Skin of body (tissue), 2 donors: Measurements from ENCODE around the gene UPB1. TPM values are rescaled to one million over a fixed set of nuclear protein-coding genes. Genes with fewer than 3 reads are reported as not detected.
"Not testable (repeated sequence)": the region's sequence is repeated elsewhere in the genome, so short reads cannot be mapped to it uniquely, and the experiment has no call there.

Source experiments
- DNase-seq: peaks from one replicate; lab custom pipeline; 2025; lab: John Stamatoyannopoulos, UW
- total RNA-seq: library from RNA; depleted of rRNA; stranded (reverse); fragments of >200 nt; gene quantifications from one replicate; pipeline ENCODE4 v1.2.3, GENCODE V29; 2014

The UPB1 gene
- total RNA-seq, 1 donor from 2014 or later = 0.39 TPM

DNA sequence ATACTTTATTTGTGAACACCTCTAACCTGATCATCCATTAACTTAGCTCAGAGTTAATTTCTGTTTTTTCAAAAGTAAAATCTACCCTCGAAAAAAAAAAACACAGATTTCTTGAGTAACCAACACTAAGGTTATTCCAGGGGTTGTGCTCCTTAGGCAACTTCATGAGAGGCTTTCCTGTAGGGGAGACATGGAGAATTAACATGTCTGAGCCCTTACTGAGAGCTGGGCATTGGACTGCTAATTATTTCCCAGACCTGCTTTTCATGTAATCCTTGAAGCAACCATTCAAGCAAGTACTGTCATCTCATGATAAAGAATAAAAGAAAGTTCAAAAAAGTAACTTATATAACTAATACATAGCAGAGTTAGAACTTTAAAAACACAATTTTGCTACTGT is 13.5 kb upstream of the UPB1 start:
- DNase-seq = no peak

DNA sequence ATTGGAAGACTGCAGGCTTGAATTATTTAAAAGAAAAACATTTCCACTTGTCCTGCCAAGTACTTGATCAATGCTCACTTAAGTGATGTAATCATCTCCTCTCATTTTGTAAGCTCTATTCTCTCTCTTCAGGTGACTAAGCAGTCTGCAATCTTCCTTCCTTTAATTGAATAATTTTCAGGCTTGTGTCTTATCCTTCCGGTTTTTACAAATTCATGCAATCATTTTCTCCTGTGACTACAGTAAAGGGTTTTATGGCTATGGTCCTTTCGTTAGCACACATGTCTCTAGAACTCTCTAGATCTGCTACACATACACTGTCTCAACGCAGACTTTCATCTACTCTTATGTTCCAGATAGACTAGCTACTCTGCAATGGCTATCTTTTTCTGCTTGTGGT is 12.6 kb upstream of the UPB1 start:
- DNase-seq = peak; percentile 25

DNA sequence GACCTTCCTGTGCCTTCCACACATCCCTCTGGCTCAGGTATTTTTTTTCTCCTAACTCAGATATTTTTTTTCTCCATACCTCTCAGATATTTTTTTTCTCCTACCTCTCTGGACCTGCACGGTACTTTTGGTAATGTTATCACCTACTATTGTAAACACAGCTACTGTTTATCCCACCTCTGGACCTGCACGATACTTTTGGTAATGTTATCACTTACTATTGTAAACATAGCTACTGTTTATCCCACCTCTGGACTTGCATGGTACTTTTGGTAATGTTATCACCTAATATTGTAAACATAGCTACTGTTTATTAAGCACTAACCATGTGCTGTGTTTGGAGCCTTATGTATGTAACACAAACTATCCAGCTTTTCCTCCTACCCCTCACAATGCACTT is 12.1 kb upstream of the UPB1 start:
- no peak for DNase-seq

DNA sequence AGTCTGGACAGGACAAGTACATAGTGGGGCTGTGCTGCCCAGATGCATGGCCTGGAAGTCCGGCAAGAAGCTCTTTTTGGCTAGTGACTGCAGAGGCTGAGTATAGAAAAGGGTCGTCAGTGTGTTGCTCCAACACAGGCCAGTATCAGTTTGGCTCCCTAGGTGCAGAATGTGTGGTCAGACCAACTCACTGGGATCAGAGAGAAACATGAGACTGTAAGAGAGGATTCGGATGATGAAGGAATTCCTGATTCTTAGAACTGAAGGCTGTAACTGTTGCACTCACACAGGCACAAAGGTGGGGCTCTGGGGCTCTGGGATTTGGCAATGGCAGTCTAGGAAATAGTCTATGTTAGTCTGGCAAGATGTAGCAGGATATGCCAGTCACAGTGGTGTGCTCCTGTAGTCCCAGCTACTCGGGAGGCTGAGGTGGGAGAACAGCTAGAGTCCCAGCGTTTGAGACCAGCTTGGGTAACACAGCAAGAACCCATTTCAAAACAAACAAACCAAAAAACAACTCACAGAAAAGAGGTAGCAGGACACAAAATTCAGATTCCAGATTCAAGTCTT is 11.1 kb upstream of the UPB1 start:
- DNase-seq = no peak

DNA sequence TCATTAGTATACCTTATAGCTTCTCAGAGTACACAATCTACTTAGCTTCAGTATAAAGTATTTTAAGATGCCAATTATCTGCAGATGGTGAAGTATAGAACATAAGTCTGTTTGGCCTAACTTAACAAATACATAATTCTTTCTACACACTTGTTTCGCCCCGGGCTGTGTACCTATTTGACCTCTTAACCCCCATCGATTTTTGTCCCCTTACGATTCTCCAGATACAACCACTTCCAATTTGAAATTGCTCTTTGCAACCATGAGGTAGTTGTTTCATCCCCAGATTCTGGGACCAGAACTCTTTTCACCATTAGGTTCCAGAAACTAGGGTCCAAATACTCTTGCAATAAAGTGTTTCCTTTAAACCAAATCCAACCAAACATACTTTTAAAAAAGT is 10.0 kb upstream of the UPB1 start:
- DNase-seq = no peak

DNA sequence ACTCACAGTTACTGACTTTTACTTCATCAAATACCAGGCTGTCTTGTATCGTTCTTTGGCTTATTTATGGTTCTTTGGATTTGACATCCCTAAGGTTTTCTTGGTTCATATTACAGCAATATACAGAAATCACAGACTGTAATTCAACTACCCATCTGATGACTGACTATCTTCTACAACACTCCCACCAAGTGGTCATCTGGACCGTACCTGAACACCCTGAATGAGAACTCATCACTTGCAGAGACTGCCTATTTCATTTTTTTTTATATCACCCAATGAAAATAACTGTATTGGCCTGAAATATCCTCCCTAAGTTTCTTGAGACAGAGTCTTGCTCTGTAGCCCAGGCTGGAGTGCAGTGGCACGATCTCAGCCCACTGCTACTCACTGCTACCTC is 9.5 kb upstream of the UPB1 start:
- DNase-seq = no peak

DNA sequence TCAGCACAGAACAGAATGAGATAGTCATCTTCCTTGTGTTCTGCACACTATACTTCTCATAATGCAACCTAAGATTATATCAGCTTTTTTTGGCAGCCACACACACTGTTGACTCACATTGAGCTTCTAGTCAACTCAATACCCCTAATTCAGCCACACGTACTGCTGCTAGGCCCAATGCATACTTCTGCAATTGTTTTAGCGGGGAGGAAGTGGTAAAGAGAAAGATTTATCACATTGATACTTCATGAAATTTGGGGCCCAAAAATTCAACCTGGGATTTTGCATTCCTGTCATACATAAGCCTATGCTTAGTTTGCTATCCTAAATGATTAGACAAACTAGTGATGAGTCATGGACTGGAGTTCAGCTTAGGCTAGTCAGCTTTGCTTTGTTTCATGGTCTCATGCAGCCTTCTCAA is 8.6 kb upstream of the UPB1 start:
- no peak for DNase-seq

DNA sequence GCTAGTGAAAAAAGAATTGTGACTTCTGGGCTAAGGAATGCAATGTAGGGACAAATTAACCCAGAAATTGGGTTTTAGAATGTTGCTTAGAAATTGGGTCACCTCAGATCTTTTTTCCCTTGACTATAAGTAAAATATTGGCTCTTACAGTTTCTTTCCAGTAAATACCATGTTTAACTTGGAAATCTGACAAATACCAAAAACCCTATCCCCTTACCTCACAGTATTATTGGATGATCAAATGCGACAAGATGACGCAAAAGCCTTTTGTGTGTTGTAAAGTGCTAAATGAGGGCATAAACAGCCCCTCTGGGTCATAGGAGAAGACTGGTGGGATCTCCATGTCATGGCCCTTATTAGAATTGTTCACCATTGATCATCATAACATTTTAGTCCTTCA is 6.1 kb upstream of the UPB1 start:
- DNase-seq = no peak

DNA sequence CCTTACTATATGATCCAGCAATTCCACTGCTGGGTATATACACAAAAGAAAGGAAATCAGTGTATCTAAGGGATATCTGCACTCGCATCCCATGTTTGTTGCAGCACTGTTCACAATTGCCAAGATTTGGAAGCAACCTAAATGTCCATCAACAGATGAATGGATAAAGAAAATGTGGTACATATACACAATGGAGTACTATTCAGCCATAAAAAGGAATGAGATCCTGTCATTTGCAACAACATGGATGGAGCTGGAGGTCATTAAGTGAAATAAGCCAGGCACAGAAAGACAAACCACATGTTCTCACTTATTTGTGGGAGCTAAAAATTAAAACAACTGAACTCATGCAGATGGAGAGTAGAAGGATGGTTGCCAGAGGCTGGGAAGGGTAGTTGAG is 5.7 kb upstream of the UPB1 start:
- not testable (repeated sequence) for DNase-seq

DNA sequence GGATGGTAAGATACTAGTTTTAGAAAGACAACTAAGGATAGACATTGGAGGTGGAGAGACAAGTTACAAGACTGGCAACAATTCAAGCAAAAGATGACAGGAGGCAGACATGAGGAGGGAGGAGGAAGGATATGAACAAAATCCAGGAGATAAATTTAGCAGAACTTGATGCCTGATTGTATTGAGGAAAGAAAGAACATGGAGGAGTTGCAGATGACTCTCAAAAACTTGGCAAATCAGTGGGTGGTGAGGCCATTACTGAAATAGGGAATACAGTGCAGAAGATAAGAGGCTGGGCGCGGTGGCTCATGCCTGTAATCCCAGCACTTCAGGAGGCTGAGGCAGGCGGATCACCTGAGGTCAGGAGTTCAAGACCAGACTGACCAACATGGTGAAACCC is 2.7 kb upstream of the UPB1 start:
- no peak for DNase-seq

DNA sequence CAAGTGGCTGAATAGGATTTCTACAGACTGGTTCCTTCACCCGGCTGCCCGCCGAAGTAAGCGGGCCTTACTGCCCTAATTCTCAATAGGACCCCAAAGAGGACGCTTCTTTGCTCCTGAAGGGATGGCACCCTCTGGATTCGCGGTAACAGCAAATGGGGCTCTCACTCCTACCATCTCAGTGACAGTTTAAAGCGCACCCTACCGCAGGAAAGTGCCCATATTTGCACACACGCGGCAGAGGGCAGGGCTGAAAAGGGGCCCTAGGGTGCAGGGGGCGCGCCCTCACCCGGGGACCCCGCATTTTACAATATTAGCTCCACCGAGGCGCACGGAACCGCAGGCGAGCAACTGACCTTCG is 985 bp upstream of the UPB1 start:
- DNase-seq = no peak

DNA sequence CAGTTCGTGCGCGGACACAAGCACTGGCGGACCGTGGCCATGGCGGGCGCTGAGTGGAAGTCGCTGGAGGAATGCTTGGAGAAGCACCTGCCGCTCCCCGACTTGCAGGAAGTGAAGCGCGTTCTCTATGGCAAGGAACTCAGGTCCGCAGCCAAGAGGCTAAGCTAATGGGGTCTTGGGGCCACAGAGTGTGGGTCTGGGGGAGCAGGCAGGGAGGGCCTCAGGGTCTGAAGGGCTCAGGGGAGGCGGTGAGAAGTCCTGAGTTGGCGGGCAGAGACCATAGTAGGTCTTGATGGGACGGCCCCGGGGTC is 188 bp downstream of the UPB1 start:
- no peak for DNase-seq

DNA sequence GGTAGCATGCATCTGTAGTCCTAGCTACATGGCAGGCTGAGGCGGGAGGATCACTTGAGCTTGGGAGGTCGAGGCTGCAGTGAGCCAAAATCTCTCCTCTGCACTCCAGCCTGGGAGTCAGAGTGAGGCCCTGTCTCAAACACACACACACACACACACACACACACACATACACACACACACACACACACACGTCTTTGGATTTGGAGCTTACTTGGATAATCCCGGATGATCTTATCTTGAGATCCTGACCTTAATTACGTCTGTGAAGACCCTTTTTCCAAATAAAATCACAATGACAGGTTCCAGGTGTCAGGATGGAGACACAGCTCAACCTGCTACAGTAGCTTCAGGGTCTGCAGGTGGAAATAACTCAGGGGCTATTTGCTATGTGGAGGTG is 1.1 kb downstream of the UPB1 start:
- no peak for DNase-seq

DNA sequence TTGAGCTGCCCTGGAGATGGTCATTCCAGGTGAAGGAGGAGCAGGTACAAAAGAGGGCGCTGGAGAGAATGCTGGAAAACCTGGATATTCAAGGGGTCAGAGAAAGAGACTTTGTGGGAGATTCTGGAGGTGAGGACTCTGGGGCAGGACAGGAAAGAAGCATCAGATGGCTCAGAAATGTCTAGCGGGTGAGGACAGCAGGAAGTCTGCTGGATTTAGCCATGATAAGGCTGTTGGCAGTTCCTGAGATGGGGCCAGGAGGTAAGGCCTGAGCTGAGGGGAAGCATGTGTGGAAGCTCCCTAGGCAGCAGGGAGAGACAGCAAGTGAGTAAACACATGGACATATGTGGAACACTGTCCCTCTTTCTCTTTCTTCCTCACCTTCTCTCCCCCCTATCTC is 1.5 kb downstream of the UPB1 start:
- no peak for DNase-seq

DNA sequence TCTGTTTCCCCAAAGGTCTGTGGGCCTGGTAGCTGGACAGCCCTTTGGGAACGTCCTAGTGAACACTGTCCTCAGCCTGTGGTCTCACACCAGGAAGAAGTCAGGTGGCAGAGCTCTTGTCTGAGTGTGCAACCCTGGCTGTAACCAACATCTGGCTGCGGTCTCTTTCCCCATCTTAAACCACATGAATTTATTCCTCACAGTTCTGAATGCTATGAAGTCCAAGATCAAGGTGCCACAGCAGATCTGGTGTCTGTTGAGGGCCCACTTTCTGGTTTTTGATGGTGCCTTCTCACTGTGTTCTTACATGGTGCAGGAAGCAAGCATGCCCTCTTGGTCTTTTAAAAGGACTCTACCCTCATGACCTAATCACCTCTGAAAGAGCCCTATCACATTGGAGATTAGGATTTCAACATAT is 2.7 kb downstream of the UPB1 start:
- no peak for DNase-seq

DNA sequence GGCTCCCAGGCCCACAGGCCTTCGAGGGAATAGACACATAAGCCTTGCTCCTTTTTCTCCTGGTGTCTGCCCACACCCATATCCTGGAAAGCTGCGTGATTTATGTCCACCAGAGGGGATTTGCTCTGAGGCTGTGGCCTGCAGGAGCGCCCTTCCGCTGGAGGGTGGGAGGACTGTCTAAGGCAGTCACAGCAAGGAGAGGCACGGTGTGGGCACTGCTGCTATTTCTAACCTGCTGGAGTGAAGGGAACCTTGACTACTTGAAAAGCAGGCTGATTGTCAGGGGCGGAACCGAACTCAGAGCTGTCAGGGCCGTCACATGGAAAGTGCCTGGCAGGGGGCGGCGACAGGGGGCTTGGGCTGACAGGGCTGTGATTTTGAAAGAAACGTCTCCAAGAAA is 3.7 kb downstream of the UPB1 start:
- DNase-seq = no peak

DNA sequence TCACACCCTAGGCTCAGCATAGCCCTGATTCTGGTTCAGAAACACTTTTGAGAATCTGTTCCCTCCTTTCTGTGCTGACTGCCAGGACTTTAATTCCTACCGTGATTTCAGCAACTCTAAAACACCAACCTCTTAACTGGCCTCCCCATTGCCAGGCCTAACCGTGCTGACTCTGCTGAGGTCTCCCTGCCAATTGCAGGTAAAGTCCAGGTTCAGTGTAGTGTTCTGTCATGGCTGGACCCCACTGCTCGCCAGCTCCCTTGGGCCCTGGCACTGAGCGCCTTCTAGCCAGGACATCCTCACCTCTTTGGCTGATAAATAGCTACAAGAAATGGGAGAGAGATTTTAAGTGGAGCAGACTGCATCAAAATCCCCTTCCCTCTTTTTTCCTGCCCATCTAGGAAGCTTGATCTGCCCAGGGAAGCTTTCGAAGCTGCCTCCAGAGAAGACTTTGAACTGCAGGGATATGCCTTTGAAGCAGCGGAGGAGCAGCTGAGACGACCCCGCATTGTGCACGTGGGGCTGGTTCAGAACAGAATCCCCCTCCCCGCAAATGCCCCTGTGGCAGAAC is 4.7 kb downstream of the UPB1 start:
- DNase-seq = no peak

DNA sequence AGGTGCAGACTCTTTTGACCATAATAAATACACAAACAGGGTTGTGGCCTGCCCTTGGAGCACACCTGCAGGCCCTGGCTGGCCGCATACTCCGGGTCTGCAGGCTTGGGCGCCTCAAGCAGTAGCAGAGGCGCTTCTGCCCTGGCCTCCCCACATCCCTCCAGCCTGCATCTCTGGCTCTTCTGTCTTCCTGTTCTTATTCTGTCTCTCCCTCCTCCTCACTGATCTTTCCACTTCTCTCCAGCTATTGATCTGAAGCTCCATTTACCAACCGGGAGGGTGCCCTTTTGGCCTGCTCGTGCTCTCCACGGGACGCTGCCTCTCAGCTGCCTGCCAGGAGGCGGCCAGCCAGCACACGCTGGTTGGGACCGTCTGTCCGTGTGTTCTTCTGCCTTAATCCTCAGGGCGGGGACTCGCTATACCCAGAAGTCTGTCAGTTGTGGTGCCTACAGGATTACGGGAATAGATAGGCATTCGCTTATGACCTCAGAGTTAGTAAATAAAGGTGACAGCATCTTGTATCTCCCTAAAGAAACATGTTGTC is 5.2 kb downstream of the UPB1 start:
- DNase-seq = no peak

DNA sequence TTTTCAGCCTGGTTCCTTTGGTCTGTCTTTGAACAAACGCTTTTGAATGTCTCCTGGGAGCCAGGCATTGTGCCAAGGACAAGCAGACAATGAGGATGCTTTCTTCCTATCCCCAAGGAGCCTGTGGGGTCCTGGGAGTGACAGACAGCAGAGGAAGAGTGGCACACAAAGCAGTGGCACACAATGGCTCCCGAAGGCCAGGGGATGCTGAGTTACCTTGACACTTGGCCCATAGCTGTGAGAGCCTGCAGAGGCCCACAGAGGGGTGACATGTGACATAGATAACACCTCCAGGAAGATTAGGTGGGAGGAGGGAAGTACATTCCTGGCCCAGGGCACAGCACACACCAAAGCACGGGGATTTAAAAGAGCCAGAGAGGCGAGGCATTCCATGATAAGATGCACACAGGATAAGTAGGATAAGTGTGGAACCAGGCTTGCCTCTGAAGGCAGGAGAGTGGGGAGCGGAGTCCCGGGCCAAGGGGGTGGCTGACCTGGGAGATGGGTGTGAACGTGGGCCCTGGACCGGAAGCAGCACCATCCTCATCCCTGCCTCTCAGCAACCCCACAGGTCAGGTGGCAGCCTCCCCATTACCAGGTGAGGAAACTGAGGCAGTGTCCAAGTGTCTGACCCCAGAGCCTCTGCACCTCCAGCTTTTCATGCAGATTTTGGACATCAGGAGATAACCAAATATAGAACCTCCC is 6.3 kb downstream of the UPB1 start:
- DNase-seq = no peak

DNA sequence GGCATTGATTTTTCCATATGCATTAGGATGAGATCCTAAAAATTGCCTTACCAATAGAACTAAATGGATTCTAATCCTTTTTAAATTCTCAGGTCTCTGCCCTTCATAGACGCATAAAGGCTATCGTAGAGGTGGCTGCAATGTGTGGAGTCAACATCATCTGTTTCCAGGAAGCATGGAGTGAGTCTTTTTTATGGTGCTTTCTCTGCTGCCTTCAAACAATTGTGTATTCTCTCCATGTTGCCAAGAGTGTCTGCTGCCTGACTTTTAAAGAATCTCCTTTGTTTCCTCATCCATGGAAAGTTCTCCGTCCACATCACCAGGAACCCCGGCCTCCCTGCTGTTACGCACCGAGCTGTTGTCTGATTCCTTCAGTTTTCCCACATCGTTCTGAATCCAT is 6.9 kb downstream of the UPB1 start:
- no peak for DNase-seq

DNA sequence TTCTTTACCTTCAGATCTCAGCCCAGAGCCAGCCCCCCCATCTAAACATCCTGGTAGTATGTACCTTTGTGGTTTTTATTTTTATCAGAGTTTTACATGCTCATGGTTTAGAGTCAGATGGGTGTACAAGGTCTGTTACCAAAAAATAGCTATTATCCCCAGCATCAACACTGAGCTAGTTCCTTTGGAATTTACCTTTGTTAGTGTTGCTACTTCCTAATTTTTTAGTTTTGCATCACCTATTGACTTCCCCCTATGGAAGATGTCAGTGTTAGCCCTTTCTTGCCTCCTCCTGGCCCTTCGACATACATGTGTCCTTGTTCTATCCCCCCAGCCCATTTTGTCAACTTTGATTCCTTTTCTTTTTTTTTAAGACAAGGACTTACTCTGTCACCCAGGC is 7.4 kb downstream of the UPB1 start:
- DNase-seq = no peak

DNA sequence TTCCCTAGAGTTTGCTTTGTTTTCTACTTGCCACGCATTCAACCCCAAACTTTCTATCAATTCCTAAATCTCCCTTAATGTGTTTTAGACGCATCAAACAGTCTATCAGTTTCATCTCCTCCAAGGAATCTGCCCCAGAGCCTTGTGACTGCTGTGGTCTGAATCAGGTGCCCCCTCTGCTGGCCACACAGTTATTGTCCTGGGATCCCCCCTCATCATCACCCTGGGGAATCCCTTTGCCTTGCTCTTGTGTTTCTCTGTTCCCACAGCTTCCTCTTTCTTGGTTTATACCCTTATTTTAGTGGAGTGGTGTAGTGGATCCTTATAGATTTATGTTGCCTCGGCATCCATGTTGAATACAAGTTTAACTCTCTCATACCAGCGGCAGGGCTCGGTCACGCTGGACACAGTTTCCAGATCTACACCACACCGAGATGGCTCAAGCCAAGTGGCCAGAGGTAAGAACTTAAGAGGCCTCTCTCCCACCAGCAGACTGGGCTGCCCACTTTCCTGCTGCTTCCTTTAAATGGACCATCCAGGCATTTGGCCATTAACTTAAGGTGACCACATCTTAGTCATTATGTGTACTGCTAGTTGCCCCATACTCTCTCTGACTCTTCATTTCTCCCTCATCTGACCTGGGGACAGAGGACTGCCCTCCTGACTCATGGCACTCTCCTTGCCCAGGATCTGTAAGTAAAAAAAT is 8.2 kb downstream of the UPB1 start:
- no peak for DNase-seq

DNA sequence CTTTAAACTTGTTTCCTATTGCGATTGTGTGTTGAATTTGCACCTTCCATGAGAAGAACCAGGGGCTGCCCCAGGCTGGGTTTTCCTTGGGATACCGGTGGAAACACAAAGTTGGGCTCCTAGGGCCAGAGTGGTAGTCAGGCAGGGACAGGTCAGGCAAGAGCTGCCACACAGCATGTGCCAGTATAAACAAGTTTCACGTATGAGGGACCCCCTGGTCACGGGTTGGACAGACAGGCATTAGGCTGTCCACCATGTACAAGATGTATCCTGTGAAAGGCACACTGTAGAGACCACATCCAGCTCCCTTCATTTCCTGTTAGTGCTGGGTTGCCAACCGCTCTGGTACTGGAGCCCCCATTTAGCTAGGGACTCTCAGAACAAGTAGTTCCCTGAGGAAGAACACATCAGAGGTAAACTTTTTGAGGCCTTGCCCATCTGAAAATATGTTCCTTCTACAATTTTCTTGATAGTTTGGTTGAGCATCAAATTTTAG is 8.8 kb downstream of the UPB1 start:
- no peak for DNase-seq
